ENCODE measurements around the gene SAMHD1. TPM values are rescaled to one million over a fixed set of nuclear protein-coding genes. Genes with fewer than 3 reads are reported as not detected.

SAMHD1 gene
- total and polyA plus RNA-seq, 9 of the 15 experiments (the other 6 are each of a cell fraction or from before 2014, with no cell fraction given): 6.8 to 20.4 (median 14.8) TPM

DNA sequence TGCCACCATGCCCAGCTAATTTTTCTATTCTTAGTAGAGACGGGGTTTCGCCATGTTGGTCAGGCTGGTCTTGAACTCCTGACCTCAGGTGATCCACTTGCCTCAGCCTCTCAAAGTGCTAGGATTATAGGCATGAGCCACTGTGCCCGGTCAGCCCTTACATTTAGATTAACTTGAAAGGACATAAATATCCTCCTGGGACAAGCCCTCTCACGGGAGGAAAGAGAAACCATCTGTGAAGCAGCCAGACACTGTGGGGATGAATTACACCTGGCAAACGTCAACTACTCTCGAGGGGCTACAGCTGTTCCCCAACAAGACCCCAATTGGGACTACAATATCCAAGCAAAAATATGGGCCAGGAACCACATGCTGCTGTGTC is 32.7 kb upstream of the SAMHD1 start:
- CTCF ChIA-PET (ENCODE audit: low intra/inter-chr PET ratio): no interaction called here
- DNase-seq (ENCODE audit: extremely low read depth in 1 of 4, low spot score in 3 of 4) (no peak), ATAC-seq (no peak), FAIRE-seq (no peak)
- intact Hi-C loops (cut with micrococcal nuclease) (no loop called here), in situ Hi-C loops (cut with MboI) (no loop called here)
- peaks cover 0 to 2% of the 10 kb centered on the region in 2 experiments; a peak in 1 of 5 replicates for H3K4me1 ChIP-seq (replicated peaks in 1 of 2; ENCODE audit: control insufficient read depth in 2 of 2, insufficient read depth in 2 of 2, low read length in 2 of 2)
- TF ChIP-seq ELF1 (tag; IDR thresholded peaks at IDR 0.05): no peak
- TF ChIP-seq, protein P1, sequence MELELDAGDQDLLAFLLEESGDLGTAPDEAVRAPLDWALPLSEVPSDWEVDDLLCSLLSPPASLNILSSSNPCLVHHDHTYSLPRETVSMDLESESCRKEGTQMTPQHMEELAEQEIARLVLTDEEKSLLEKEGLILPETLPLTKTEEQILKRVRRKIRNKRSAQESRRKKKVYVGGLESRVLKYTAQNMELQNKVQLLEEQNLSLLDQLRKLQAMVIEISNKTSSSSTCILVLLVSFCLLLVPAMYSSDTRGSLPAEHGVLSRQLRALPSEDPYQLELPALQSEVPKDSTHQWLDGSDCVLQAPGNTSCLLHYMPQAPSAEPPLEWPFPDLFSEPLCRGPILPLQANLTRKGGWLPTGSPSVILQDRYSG (tag; conservative IDR thresholded peaks at IDR 0.05; ENCODE audit: low read depth): no peak
- H3K27me3 ChIP-seq (ENCODE audit: control insufficient read depth in 2 of 2, insufficient read depth in 2 of 2, low read length in 2 of 2): no peaks in the 10 kb centered on the region
- 45% methylated on average over 6 of the region's 6 CpGs for WGBS (ENCODE audit: insufficient coverage, low coverage, missing lambda C conversion rate)
- no peak overlapping the region for H3K4me2 ChIP-seq (ENCODE audit: insufficient read depth, low read length)
- H3K9me3 ChIP-seq (replicated peaks; ENCODE audit: control insufficient read depth, insufficient read depth, low read depth, low read length): no peaks in the 10 kb centered on the region
- H3K36me3 ChIP-seq (ENCODE audit: control insufficient read depth, insufficient read depth, low read length): no peaks in the 10 kb centered on the region
- no peak overlapping the region for H3K4me3 ChIP-seq
- H3K27ac ChIP-seq (ENCODE audit: extremely low read depth, low read depth, low read length): no peak overlapping the region
- H3K79me2 ChIP-seq (ENCODE audit: control insufficient read depth, insufficient read depth, low read length): no peaks in the 10 kb centered on the region
- 0 out of 2 replicates have a peak overlapping the region, but pooled peaks have one; percentile 3 for H2AFZ ChIP-seq (ENCODE audit: low read depth, low read length)
- no peak overlapping the region for H3K9ac ChIP-seq (ENCODE audit: insufficient read depth in 1 of 2, low read depth in 2 of 2, low read length in 2 of 2)
- BruUV-seq (replicated peaks): no TSS peak
- no peaks in the 10 kb centered on the region for H3K9me1 ChIP-seq (ENCODE audit: control insufficient read depth, insufficient read depth, low read length)
- POLR2A ChIA-PET: no interaction called here
- H4K20me1 ChIP-seq (replicated peaks; ENCODE audit: control insufficient read depth, insufficient read depth, low read length): no peaks in the 10 kb centered on the region

DNA sequence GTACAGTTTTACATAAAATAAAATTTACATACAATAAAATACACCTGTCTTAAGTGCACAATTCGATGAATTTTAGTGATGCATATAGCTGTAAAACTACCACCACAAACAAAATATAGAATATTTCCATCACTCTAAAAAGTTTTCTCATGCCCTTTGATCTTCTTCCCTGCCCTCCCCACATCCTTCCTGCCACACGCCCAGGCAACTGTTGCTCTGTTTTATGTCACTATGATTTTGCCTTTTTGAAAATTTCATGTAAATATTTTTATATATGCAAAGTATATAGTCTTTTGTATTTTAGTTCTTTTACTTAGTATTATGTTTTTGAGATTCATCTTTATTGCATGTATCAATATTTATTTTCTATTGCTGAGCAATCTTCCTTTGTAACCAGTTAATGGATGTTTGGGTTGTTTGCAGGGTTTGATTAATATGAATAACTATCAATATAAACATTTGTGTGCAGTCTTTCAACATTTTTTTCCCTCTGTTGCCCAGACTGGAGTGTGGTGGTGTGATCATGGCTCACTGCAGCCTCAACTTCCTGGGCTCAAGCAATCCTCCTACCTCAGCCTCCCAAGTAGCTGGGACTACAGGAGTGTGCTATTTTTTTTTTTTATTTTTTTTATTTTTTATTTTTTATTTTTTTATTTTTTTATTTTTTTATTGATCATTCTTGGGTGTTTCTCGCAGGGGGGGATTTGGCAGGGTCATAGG is 23.8 kb upstream of the SAMHD1 start:
- FAIRE-seq: no peak
- no TSS peak for BruUV-seq (replicated peaks)
- H3K9me1 ChIP-seq (ENCODE audit: control insufficient read depth, insufficient read depth, low read length): no peaks in the 10 kb centered on the region
- H3K27me3 ChIP-seq (ENCODE audit: control insufficient read depth in 2 of 2, insufficient read depth in 2 of 2, low read length in 2 of 2): no peaks in the 10 kb centered on the region
- no peak for ATAC-seq
- H3K27ac ChIP-seq (ENCODE audit: extremely low read depth, low read depth, low read length): no peak overlapping the region
- intact Hi-C loops (cut with micrococcal nuclease): no loop called here
- in situ Hi-C loops (cut with MboI): no loop called here
- no peaks in the 10 kb centered on the region for H3K4me1 ChIP-seq (replicated peaks in 1 of 2; ENCODE audit: control insufficient read depth in 2 of 2, insufficient read depth in 2 of 2, low read length in 2 of 2)
- ChIA-PET POLR2A (no interaction called here), CTCF (ENCODE audit: low intra/inter-chr PET ratio) (no interaction called here)
- H3K4me3 ChIP-seq: no peak overlapping the region
- no peak overlapping the region for H2AFZ ChIP-seq (ENCODE audit: low read depth, low read length)
- 16% methylated on average over 2 of the region's 3 CpGs for WGBS (ENCODE audit: insufficient coverage, low coverage, missing lambda C conversion rate)
- no peak overlapping the region for H3K4me2 ChIP-seq (ENCODE audit: insufficient read depth, low read length)
- no peaks in the 10 kb centered on the region for H3K79me2 ChIP-seq (ENCODE audit: control insufficient read depth, insufficient read depth, low read length)
- no peaks in the 10 kb centered on the region for H4K20me1 ChIP-seq (replicated peaks; ENCODE audit: control insufficient read depth, insufficient read depth, low read length)
- H3K9ac ChIP-seq (ENCODE audit: insufficient read depth in 1 of 2, low read depth in 2 of 2, low read length in 2 of 2): no peak overlapping the region
- no peaks in the 10 kb centered on the region for H3K36me3 ChIP-seq (ENCODE audit: control insufficient read depth, insufficient read depth, low read length)
- no peaks in the 10 kb centered on the region for H3K9me3 ChIP-seq (replicated peaks; ENCODE audit: control insufficient read depth, insufficient read depth, low read depth, low read length)
- no peak for DNase-seq (ENCODE audit: extremely low read depth in 1 of 4, low spot score in 3 of 4)
- TF ChIP-seq ZNF695 (CRISPR knock-in tag; IDR thresholded peaks at IDR 0.05): no peak
- no peak for TF ChIP-seq ZNF354B (CRISPR knock-in tag; IDR thresholded peaks at IDR 0.05)
- no peak for TF ChIP-seq HLTF (IDR thresholded peaks at IDR 0.05)
- TF ChIP-seq SFPQ (IDR thresholded peaks at IDR 0.05; ENCODE audit: low read depth, low read length): no peak
- no peak for TF ChIP-seq PHTF2 (CRISPR knock-in tag; IDR thresholded peaks at IDR 0.05)
- TF ChIP-seq TCFL5 (CRISPR knock-in tag; conservative IDR thresholded peaks at IDR 0.05): no peak
- TF ChIP-seq ZBTB12 (CRISPR knock-in tag; IDR thresholded peaks at IDR 0.05): no peak
- no peak for TF ChIP-seq RHOXF2B (CRISPR knock-in tag; conservative IDR thresholded peaks at IDR 0.05)
- no peak for TF ChIP-seq IRF1 (CRISPR knock-in tag; IDR thresholded peaks at IDR 0.05; ENCODE audit: borderline replicate concordance)

All from K562 (cell line).